Heart left ventricle (tissue), 13 donors: Measurements from ENCODE around the gene GNG8.

ENCODE experiments used
- POLR2A ChIP-seq, 2 donors: fragments of 450-650 bp; IDR thresholded peaks; one replicate each; pipeline ENCODE4 v1.6.1; 2017; ENCODE audit warnings: antibody characterized with exemption in 2 of 2, mild to moderate bottlenecking in 2 of 2, moderate library complexity in 2 of 2
- TF ChIP-seq, protein P1 (sequence below), 12 donors: fragments of 200-600 bp; sonication (generic) in 4 of 12; IDR thresholded peaks; one replicate each; pipeline versions ENCODE4 v1.5.0 to v1.8.0; 2018 to 2022; ENCODE audit warnings: antibody characterized with exemption in 12 of 12, mild to moderate bottlenecking in 5 of 12
- donor health status: ischemic (EF 13 %, LVEDD 7.1; RV severe dilation, severe dysfunction).
- donor health status: DM: no; HTN: yes; CAD: no.
- donor health status: DM: no; HTN: no; CAD: no.
- donor health status: ischemic (EF 25% LVEDD 6.9; RV normal size, moderate dysfunction).
- donor health status: ischemic (EF 25% LVEDD 5.7; RV mildly dilated, moderate dysfunction).
- donor health status: ischemic (EF 35%, LVEDD 5.7; RV mildly dilated, moderate dysfunction).
- donor health status: nonischemic (EF 11% LVEDD 7.7; RV severe dilation, severe dysfunction).
- donor health status: DM: yes; HTN: yes; CAD: no.
- donor health status: PGD.
- donor health status: ischemic (EF 29% LVEDD 5.4; RV normal size, mild dysfunction).
- donor health status: nonischemic (EF 23%, LVEDD 6.1; RV moderate dilation, normal function).

DNA sequence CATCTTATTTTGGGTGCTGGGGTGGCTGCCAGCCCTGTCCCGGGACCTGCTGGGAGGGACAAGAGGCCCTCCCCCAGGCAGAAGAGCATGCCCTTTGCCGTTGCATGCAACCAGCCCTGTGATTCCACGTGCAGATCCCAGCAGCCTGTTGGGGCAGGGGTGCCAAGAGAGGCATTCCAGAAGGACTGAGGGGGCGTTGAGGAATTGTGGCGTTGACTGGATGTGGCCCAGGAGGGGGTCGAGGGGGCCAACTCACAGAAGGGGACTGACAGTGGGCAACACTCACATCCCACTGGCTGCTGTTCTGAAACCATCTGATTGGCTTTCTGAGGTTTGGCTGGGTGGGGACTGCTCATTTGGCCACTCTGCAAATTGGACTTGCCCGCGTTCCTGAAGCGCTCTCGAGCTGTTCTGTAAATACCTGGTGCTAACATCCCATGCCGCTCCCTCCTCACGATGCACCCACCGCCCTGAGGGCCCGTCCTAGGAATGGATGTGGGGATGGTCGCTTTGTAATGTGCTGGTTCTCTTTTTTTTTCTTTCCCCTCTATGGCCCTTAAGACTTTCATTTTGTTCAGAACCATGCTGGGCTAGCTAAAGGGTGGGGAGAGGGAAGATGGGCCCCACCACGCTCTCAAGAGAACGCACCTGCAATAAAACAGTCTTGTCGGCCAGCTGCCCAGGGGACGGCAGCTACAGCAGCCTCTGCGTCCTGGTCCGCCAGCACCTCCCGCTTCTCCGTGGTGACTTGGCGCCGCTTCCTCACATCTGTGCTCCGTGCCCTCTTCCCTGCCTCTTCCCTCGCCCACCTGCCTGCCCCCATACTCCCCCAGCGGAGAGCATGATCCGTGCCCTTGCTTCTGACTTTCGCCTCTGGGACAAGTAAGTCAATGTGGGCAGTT, 26.2 kb downstream of the GNG8 start:
- TF ChIP-seq, protein P1, sequence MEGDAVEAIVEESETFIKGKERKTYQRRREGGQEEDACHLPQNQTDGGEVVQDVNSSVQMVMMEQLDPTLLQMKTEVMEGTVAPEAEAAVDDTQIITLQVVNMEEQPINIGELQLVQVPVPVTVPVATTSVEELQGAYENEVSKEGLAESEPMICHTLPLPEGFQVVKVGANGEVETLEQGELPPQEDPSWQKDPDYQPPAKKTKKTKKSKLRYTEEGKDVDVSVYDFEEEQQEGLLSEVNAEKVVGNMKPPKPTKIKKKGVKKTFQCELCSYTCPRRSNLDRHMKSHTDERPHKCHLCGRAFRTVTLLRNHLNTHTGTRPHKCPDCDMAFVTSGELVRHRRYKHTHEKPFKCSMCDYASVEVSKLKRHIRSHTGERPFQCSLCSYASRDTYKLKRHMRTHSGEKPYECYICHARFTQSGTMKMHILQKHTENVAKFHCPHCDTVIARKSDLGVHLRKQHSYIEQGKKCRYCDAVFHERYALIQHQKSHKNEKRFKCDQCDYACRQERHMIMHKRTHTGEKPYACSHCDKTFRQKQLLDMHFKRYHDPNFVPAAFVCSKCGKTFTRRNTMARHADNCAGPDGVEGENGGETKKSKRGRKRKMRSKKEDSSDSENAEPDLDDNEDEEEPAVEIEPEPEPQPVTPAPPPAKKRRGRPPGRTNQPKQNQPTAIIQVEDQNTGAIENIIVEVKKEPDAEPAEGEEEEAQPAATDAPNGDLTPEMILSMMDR (IDR thresholded peaks at IDR 0.05), result no peak
- TF ChIP-seq POLR2A (IDR thresholded peaks at IDR 0.05), result no peak
